HG02678 (cell line): ENCODE results near the gene LOXL1.
A peak's percentile ranks its signal among the peaks of the same experiment; 100 is the strongest.
"Not testable (repeated sequence)": the region's sequence is repeated elsewhere in the genome, so short reads cannot be mapped to it uniquely, and the experiment has no call there.

Source experiments
- ATAC-seq: cut with Tn5 transposase; IDR thresholded peaks from one replicate; pipeline ENCODE4 v1.9.1; 2021; ENCODE audit warnings: mild to moderate bottlenecking, moderate library complexity; ENCODE audit not compliant: unreplicated experiment

Gene LOXL1

DNA sequence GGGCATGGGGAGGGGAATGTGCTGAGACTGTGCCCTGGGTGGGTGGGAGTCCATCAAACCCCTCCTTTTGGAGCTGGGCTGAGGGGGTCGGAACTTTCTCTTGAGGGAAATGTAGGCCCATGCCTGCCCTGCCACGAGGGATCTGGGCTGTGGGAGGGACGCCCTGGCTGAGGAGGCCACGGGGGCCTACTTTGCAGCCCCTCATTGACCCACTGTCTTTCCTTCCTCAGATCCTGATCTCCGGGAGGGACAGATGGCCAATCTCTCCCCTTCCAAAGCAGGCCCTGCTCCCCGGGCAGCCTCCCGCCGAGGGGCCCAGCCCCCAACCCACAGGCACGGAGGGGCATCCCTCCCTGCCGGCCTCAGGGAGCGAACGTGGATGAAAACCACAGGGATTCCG, 25.3 kb downstream of the LOXL1 start:
- no peak for ATAC-seq

DNA sequence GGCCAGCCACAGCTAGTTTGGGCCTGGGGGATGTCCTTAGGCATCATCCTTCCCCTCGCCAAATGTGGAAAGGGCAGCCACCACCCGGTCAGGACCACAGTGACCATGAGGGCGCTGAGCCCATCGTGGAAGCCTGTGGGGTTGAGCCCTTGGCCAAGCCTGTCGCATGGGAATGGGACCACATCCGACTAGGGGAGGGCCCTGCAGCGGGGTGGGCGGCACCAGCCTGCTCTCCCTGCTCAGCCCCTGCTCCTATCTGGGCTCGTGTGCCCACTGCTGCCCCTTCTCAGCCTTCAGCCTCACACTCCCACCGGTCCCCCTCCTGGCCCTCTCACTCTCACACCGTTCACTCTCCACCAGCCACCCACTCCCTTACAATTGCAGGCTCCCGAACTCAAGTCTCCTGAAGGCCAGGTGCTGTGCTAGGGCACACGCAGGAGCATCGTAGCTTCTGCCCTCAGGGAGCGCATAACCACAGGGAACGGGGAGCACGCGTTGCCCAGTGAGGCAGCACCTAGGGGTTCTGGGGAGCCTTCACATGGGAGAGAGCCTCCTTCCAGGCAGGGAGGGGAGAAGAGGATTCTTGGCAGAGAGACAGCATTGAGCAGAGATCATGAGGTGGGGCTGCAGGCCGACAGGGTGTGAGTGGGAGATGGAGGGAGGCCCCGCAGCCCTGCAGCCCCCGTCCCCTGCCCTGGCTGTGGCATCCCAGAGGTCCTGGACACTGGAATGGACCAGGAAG, 26.1 kb downstream of the LOXL1 start:
- ATAC-seq, result no peak

GRCh38 chr15:73952913-73953750, 26.9 kb downstream of the LOXL1 start:
- no peak for ATAC-seq

- no peak for ATAC-seq
These were observed 28.2 kb downstream of the LOXL1 start for GRCh38 chr15:73954188-73955145.

- ATAC-seq, result no peak
These were observed 29.1 kb downstream of the LOXL1 start for GRCh38 chr15:73955326-73955725.

GRCh38 chr15:73955861-73956742, 29.8 kb downstream of the LOXL1 start:
- no peak for ATAC-seq

DNA sequence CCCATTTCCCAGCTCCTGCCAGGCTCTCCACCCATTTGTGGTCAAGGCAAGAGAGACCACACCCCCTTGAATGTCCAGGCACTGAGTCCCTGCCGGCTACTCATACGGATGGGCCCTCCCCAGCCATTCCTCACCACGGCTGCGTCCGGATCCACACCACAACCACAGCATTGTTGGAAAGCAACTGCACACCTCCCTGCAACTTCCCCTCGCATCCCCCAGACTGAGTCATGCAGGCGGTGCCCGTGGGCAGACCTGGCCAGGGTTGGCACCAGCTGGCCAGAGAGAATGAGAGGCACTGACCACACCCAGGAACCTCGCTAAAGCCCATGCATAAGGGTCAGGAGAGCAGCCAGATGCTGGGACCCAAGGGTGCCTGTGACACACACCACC, 30.5 kb downstream of the LOXL1 start:
- no peak for ATAC-seq

GRCh38 chr15:73957276-73957675, 31.0 kb downstream of the LOXL1 start:
- no peak for ATAC-seq

GRCh38 chr15:73957785-73958184, 31.5 kb downstream of the LOXL1 start:
- no peak for ATAC-seq

DNA sequence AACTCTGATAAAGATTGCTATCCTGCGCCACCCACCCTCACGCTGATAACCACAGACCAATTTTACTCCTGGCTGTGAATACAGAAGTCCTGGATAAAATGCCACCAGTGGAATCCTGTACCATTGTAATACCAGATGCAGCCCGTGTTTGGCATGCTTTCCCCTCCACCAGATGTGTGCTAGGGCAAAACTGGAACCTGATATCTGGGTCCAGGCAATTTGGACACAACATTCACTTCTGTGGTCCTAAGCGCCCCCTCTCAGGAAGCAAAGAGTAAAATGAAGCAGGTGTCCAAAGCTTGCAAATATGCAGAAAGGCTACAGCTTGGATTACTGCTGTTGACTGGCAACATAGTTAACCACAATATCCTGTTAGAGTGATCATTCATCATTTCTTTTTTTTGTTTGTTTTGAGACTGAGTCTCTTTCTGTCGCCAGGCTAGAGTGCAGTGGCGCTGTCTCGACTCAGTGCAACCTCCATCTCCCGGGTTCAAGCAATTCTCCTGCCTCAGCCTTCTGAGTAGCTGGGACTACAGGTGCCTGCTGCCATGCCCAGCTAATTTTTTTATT, 32.8 kb downstream of the LOXL1 start:
- no peak for ATAC-seq

- ATAC-seq, result no peak
These were observed 33.5 kb downstream of the LOXL1 start for GRCh38 chr15:73959801-73960200.

DNA sequence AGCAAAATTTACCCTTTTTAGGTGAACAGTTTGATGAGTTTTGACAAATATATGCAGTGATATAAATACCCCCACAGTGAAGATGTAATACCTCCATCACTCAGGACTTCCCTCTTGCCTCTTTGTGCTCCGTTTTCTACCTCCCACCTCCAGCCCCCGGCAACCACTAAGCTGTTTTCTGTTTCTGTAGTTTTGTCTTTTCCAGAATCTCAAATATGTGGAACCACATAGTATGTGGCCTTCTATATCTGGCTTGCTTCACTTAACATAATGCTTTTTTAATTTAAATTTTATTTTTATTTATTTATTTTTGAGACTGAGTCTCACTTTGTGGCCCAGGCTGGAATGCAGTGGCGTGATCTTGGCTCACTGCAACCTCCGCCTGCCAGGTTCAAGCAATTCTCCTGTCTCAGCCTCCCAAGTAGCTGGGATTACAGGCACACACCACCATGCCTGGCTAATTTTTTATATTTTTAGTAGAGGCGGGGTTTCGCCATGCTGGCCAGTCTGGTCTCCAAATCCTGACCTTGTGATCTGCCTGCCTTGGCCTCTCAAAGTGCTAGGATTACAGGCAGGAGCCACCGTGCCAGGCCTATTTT, 34.3 kb downstream of the LOXL1 start:
- ATAC-seq, result not testable (repeated sequence)

GRCh38 chr15:73962433-73962832, 36.2 kb downstream of the LOXL1 start:
- ATAC-seq, result no peak

DNA sequence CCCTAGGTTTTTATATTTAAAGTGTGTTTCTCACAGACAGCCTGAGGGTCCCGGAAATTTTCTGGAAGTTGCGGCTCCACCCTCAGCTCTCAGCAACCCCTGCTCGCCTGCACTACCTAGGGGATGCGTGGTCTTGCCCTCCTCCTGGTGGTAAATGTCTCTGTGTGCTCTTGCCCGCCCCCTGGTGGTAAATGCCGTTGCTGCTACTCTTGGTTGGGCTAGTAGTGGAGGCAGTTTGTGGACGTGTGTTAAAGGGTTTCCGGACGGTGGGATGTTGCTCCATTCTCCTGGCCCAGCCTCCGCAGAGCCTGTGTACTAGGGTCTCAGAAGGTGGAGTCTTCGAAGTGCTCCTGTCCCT, 38.5 kb downstream of the LOXL1 start:
- no peak for ATAC-seq

GRCh38 chr15:73965094-73965757, 39.0 kb downstream of the LOXL1 start:
- ATAC-seq, result peak; percentile 17

GRCh38 chr15:73965758-73966113, 39.5 kb downstream of the LOXL1 start:
- peak; percentile 77 for ATAC-seq

DNA sequence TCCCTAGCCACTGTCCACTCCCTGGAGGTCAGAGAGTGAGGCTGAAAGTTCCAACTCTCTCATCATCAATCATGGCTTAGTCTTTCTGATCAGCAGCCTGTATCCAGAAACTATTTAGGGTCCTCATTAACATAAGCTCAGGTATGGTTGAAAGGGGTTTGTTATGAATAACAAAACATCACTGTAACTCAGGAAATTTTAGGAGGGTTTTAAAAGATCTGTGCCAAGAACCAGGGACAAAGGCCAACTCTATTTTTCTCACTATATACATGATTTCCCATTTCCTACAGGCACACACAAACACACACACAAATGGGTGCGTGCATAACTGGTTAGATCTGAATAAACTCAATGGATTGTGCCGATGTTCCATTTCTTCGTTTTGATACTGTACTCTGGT, 42.2 kb downstream of the LOXL1 start:
- no peak for ATAC-seq

DNA sequence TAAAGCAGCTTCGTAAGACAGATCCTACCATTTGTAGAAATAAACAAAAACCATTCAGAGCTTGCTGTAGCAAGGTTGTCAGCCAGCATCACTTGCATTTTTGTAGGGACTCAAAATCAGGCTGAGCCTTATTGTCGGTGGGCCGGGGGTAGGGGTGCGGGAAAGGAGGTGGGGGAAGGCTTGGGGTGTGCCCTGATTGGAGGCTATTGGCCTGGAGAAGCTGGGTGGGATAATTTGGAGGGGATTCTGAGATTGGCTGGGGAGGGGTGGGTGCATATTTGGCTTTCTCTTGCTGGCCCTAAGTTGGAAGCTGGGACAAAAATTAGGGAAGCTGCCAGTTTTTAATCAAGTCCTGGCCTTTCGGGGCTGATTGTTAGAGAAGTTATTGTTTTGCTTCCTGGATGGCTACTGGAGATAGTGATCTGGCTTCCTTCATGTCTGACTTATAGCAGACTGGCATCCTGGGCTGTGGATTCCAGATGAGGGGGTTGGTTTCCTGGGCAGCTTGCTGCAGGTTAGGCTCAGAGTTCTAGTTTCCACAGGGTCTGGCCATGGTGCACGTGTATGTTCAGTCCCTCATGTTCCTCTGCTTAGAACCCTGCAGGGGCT, 43.0 kb downstream of the LOXL1 start:
- no peak for ATAC-seq
